ENCODE data around the gene MEIS1. TPM values are rescaled to one million over a fixed set of nuclear protein-coding genes. Genes with fewer than 3 reads are reported as not detected.
"Not testable (repeated sequence)": the region's sequence is repeated elsewhere in the genome, so short reads cannot be mapped to it uniquely, and the experiment has no call there.

MEIS1 gene
- total RNA-seq, 1 donor from 2014 or later: 250 TPM

DNA sequence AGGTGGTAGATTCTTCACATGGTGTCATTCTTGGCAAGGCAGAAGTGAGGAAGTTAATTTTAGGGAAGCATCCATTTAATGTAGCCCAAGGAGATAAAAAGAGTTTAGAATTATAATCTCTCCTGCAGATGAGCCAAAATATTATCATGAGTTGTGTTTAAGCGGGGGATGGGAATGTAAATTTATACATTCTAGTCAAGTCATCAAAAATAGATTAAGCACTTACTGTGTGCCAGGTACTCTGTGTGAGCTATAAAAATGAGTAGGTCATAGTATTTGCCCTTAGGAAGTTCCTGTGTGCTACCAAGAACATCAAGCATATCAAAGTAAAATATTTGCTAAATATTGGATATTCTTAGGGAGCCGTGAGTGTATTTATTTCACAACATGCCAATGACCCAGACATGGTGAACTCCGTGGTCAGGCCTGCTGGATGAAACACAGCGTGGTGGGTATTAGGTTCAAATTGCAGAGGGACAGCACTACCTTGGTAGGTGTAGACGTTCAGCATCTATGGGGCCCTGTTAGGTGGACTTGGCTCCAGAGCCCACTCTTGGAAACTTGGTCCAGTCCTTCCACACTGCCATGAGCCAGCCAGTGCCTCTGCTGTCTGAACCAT lies 37.4 kb downstream of the MEIS1 start:
- H3K9me3 Mint-ChIP-seq: no peaks in the 10 kb centered on the region
- TF ChIP-seq, protein P1, sequence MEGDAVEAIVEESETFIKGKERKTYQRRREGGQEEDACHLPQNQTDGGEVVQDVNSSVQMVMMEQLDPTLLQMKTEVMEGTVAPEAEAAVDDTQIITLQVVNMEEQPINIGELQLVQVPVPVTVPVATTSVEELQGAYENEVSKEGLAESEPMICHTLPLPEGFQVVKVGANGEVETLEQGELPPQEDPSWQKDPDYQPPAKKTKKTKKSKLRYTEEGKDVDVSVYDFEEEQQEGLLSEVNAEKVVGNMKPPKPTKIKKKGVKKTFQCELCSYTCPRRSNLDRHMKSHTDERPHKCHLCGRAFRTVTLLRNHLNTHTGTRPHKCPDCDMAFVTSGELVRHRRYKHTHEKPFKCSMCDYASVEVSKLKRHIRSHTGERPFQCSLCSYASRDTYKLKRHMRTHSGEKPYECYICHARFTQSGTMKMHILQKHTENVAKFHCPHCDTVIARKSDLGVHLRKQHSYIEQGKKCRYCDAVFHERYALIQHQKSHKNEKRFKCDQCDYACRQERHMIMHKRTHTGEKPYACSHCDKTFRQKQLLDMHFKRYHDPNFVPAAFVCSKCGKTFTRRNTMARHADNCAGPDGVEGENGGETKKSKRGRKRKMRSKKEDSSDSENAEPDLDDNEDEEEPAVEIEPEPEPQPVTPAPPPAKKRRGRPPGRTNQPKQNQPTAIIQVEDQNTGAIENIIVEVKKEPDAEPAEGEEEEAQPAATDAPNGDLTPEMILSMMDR (conservative IDR thresholded peaks at IDR 0.05): no peak
- no peaks in the 10 kb centered on the region for H3K27me3 Mint-ChIP-seq
- DNase-seq (ENCODE audit: extremely low spot score, unreplicated experiment): no peak
- no peak overlapping the region for H3K4me3 Mint-ChIP-seq
- peaks cover 70% of the 10 kb centered on the region for H3K36me3 Mint-ChIP-seq
- peak overlapping the region; percentile 10 for H3K27ac Mint-ChIP-seq
- H3K4me1 Mint-ChIP-seq (ENCODE audit: unreplicated experiment): peaks cover 56% of the 10 kb centered on the region

DNA sequence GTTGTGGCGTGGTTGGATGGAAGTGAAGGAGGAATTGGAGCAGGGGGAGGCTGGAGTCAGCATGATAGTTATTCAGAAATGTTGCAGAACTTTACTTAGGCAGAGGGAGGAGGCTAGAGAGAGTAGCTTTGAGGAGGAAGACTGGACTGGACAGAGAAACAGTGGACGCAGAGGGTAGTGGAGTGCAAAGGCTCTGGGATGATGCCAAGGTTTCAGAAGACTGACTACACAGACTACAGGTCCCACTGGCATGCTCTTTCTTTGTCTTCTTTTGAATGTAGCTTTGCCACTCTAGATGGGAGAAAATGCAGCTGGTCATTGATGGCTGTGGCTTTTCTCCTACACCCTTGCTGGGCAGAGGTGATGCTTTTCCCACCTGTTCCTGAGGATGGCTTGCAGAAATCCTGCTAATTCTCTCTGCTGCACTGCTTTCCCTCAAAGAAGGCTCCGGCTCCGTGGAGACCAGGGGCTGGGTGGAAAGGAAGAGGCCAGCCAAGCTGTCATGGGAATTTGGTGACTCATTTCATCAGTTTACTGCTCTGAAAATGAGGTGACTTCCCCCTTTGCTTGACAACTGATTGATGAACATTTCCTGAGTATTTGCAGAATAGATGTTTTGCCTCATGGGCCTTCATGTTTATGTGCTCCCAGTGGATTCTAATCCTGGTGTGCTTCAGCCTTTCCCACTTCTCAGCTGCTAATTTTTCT lies 42.4 kb downstream of the MEIS1 start:
- Mint-ChIP-seq H3K4me3 (peak overlapping the region; percentile 22), H3K9me3 (no peaks in the 10 kb centered on the region), H3K4me1 (ENCODE audit: unreplicated experiment) (peaks cover 23% of the 10 kb centered on the region), H3K36me3 (peaks cover 69% of the 10 kb centered on the region), H3K27me3 (no peaks in the 10 kb centered on the region), H3K27ac (peak overlapping the region; percentile 15)
- TF ChIP-seq, protein P1 (conservative IDR thresholded peaks at IDR 0.05): no peak
- DNase-seq (ENCODE audit: extremely low spot score, unreplicated experiment): no peak

DNA sequence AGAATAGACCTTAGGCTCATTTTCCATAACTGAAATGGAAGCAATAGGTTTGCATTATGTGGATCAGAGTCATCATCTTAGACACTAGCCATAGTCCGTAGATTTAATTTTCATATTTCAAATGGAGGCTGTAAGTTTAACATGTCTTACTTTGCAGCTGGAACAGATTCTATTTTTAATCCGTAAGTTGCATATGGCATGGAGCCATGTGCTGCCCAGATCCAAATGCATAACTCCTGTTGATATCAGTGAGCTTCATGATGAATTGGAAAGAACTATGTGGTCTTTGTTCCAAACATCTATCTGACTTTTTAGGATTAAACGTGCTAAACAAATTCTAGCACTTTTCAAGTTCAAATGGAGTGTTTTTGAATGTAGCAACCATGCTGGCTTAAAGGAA lies 43.4 kb downstream of the MEIS1 start:
- peaks cover 74% of the 10 kb centered on the region for H3K36me3 Mint-ChIP-seq
- H3K4me3 Mint-ChIP-seq: no peak overlapping the region
- no peaks in the 10 kb centered on the region for H3K27me3 Mint-ChIP-seq
- H3K27ac Mint-ChIP-seq: no peak overlapping the region
- no peaks in the 10 kb centered on the region for H3K9me3 Mint-ChIP-seq
- TF ChIP-seq, protein P1 (conservative IDR thresholded peaks at IDR 0.05): no peak
- DNase-seq (ENCODE audit: extremely low spot score, unreplicated experiment): no peak
- H3K4me1 Mint-ChIP-seq (ENCODE audit: unreplicated experiment): peaks cover 23% of the 10 kb centered on the region

DNA sequence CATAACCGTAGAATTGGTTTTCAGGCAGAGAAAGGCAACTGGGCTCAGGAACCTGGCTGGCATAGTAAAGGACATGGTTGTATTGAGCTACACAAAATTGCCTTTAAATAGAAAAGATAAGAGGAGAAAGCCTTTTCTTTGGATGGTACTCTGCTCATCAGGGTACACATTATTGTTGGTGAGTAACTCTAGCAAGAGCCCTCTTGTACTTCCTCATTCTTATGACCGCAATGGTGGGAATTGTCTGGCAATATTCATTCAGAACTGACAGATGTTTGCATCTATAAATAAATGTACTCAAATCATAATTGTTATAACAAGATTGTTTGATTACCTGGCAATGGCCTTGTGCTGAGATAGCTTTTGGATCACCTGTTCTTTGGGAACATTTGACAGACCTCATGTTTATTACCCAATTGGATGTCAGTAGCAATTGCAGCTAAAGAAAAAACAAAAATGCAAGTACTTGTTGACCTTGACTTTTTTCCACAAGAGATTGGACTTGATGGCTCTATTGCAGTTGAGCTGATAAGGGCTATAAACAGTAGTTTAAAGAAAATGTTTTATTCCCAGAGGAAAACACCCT lies 43.9 kb downstream of the MEIS1 start:
- DNase-seq (ENCODE audit: extremely low spot score, unreplicated experiment): no peak
- H3K9me3 Mint-ChIP-seq: no peaks in the 10 kb centered on the region
- TF ChIP-seq, protein P1 (conservative IDR thresholded peaks at IDR 0.05): no peak
- no peak overlapping the region for H3K4me3 Mint-ChIP-seq
- no peaks in the 10 kb centered on the region for H3K27me3 Mint-ChIP-seq
- H3K36me3 Mint-ChIP-seq: peaks cover 76% of the 10 kb centered on the region
- peaks cover 23% of the 10 kb centered on the region for H3K4me1 Mint-ChIP-seq (ENCODE audit: unreplicated experiment)
- no peak overlapping the region for H3K27ac Mint-ChIP-seq

DNA sequence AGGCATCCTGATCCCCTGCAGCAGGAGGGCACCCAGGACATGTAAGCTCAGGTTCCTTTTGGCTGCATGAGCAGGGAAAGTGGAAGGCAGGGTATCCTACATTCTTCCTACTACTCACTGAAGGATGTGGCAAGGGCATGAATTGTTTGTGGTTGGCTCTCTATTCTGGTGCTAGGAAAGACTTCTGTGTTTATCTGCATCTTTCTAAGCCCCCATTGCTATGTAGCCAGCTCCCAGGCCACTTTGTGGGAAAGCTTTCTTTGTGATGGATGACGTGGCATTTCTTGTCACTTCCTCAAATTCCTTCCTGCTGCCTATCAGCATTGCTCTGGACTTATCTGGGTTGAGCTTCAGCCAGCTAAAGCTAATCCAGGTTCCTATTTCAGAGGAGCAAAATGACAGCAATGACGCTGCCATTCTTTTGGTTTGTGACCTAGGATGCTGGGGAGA lies 46.2 kb downstream of the MEIS1 start:
- Mint-ChIP-seq H3K4me1 (ENCODE audit: unreplicated experiment) (peaks cover 19% of the 10 kb centered on the region), H3K27ac (peak overlapping the region; percentile 84), H3K27me3 (no peaks in the 10 kb centered on the region), H3K36me3 (peaks cover 79% of the 10 kb centered on the region), H3K9me3 (no peaks in the 10 kb centered on the region), H3K4me3 (no peak overlapping the region)
- TF ChIP-seq, protein P1 (conservative IDR thresholded peaks at IDR 0.05): no peak
- DNase-seq (ENCODE audit: extremely low spot score, unreplicated experiment): no peak

DNA sequence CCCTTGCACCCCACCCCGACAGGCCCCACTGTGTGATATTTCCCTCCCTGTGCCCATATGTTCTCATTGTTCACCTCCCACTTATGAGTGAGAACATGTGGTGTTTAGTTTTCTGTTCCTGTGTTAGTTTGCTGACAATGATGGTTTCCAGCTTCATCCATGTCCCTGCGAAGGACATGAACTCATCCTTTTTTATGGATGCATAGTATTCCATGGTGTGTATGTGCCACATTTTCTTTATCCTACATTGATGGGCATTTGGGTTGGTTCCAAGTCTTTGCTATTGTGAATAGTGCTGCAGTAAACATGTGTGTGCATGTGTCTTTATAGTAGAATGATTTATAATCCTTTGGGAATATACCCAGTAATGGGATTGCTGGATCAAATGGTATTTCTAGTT lies 50.3 kb downstream of the MEIS1 start:
- not testable (repeated sequence) for DNase-seq (ENCODE audit: extremely low spot score, unreplicated experiment); H3K9me3 Mint-ChIP-seq; H3K27me3 Mint-ChIP-seq; H3K4me3 Mint-ChIP-seq
- Mint-ChIP-seq H3K27ac (peak overlapping the region; percentile 42), H3K4me1 (ENCODE audit: unreplicated experiment) (peaks cover 28% of the 10 kb centered on the region), H3K36me3 (peaks cover 72% of the 10 kb centered on the region)
